Skeletal muscle tissue (tissue), 4 donors: ENCODE results near the gene WWP2. TPM values are rescaled to one million over a fixed set of nuclear protein-coding genes. Genes with fewer than 3 reads are reported as not detected.

Experiments
- H3K27ac ChIP-seq: one replicate; pipeline ENCODE4 v1.7.0; 2013; ENCODE audit warnings: mild to moderate bottlenecking, low read depth, low read length, inconsistent platforms
- H3K27me3 ChIP-seq, 3 donors: one replicate each; pipeline ENCODE4 v1.7.0; 2013; ENCODE audit warnings: low read length in 3 of 3; ENCODE audit not compliant: control insufficient read depth in 3 of 3, insufficient read depth in 3 of 3
- H3K36me3 ChIP-seq, 3 donors: one replicate each; pipeline ENCODE4 v1.7.0; 2013; ENCODE audit warnings: low read length in 3 of 3; ENCODE audit not compliant: control insufficient read depth in 3 of 3, insufficient read depth in 3 of 3
- H3K4me1 ChIP-seq, 3 donors: one replicate each; pipeline ENCODE4 v1.7.0; 2013; ENCODE audit warnings: low read length in 3 of 3, mild to moderate bottlenecking in 3 of 3; ENCODE audit not compliant: control insufficient read depth in 3 of 3, insufficient read depth in 3 of 3
- H3K4me3 ChIP-seq, 3 donors: one replicate each; pipeline ENCODE4 v1.7.0; 2013; ENCODE audit warnings: low read length in 3 of 3
- H3K9ac ChIP-seq, 3 donors: one replicate each; pipeline ENCODE4 v1.7.0; 2013; ENCODE audit warnings: low read length in 3 of 3, mild to moderate bottlenecking in 3 of 3, moderate library complexity in 2 of 3, low read depth in 1 of 3
- H3K9me3 ChIP-seq, 3 donors: one replicate each; pipeline ENCODE4 v1.7.0; 2013; ENCODE audit warnings: low read length in 3 of 3; ENCODE audit not compliant: control insufficient read depth in 3 of 3
- total RNA-seq: library from RNA; depleted of rRNA; stranded (reverse); fragments of >200 nt; gene quantifications from one replicate; pipeline ENCODE4 v1.2.3, GENCODE V29; 2014
- donor health status: Osteomylitis.

The WWP2 gene
- total RNA-seq, 1 donor from 2014 or later: 14.1 TPM

GRCh38 chr16:69872888-69873287 is 110.8 kb downstream of the WWP2 start:
- Histone ChIP-seq H3K27ac (no peak overlapping the region), H3K9ac (no peak overlapping the region), H3K27me3 (no peaks in the 10 kb centered on the region), H3K4me1 (no peaks in the 10 kb centered on the region), H3K4me3 (no peak overlapping the region), H3K9me3 (no peaks in the 10 kb centered on the region), H3K36me3 (peaks cover 8 to 32% (median 12%) of the 10 kb centered on the region in 3 donors)

- H3K9me3 ChIP-seq: no peaks in the 10 kb centered on the region
- H3K36me3 ChIP-seq: peaks cover 8 to 32% (median 12%) of the 10 kb centered on the region in 3 donors
- H3K4me3 ChIP-seq: no peak overlapping the region
- H3K27ac ChIP-seq: no peak overlapping the region
- H3K4me1 ChIP-seq: no peaks in the 10 kb centered on the region
- H3K27me3 ChIP-seq: no peaks in the 10 kb centered on the region
- H3K9ac ChIP-seq: no peak overlapping the region
Measured at GRCh38 chr16:69873783-69874182, 111.7 kb downstream of the WWP2 start.

- Histone ChIP-seq H3K9me3 (no peaks in the 10 kb centered on the region), H3K27ac (no peak overlapping the region), H3K9ac (no peak overlapping the region), H3K27me3 (no peaks in the 10 kb centered on the region), H3K4me1 (no peaks in the 10 kb centered on the region), H3K36me3 (peaks cover 8 to 32% (median 12%) of the 10 kb centered on the region in 3 donors), H3K4me3 (no peak overlapping the region)
Measured at GRCh38 chr16:69874271-69874670, 112.1 kb downstream of the WWP2 start.

- Histone ChIP-seq H3K4me1 (no peaks in the 10 kb centered on the region), H3K27me3 (no peaks in the 10 kb centered on the region), H3K4me3 (no peak overlapping the region), H3K36me3 (peaks cover 2 to 9% (median 2%) of the 10 kb centered on the region in 3 donors), H3K27ac (no peak overlapping the region), H3K9me3 (no peaks in the 10 kb centered on the region), H3K9ac (no peak overlapping the region)
Measured at GRCh38 chr16:69880640-69881133, 118.6 kb downstream of the WWP2 start.

GRCh38 chr16:69881141-69881540 is 119.0 kb downstream of the WWP2 start:
- peaks cover 2 to 9% (median 2%) of the 10 kb centered on the region in 3 donors for H3K36me3 ChIP-seq
- H3K4me3 ChIP-seq: no peak overlapping the region
- H3K27me3 ChIP-seq: no peaks in the 10 kb centered on the region
- no peaks in the 10 kb centered on the region for H3K9me3 ChIP-seq
- H3K4me1 ChIP-seq: no peaks in the 10 kb centered on the region
- H3K9ac ChIP-seq: no peak overlapping the region
- H3K27ac ChIP-seq: no peak overlapping the region

- Histone ChIP-seq H3K4me3 (no peak overlapping the region), H3K27ac (no peak overlapping the region), H3K27me3 (no peaks in the 10 kb centered on the region), H3K4me1 (no peaks in the 10 kb centered on the region), H3K9me3 (no peaks in the 10 kb centered on the region), H3K9ac (no peak overlapping the region), H3K36me3 (peaks cover 0 to 6% (median 0%) of the 10 kb centered on the region in 3 donors)
Measured at GRCh38 chr16:69883744-69884143, 121.6 kb downstream of the WWP2 start.

- Histone ChIP-seq H3K36me3 (peaks cover 0 to 14% (median 9%) of the 10 kb centered on the region in 3 donors), H3K4me1 (peaks cover 1 to 6% (median 5%) of the 10 kb centered on the region in 3 donors), H3K9ac (no peak overlapping the region), H3K27me3 (no peaks in the 10 kb centered on the region), H3K4me3 (no peak overlapping the region), H3K9me3 (no peaks in the 10 kb centered on the region), H3K27ac (no peak overlapping the region)
Measured at GRCh38 chr16:69885722-69886121, 123.6 kb downstream of the WWP2 start.

- no peak overlapping the region for H3K4me3 ChIP-seq
- H3K9me3 ChIP-seq: no peaks in the 10 kb centered on the region
- H3K27me3 ChIP-seq: no peaks in the 10 kb centered on the region
- H3K36me3 ChIP-seq: peaks cover 0 to 14% (median 9%) of the 10 kb centered on the region in 3 donors
- no peak overlapping the region for H3K9ac ChIP-seq
- peaks cover 4 to 15% (median 8%) of the 10 kb centered on the region in 3 donors for H3K4me1 ChIP-seq
- H3K27ac ChIP-seq: no peak overlapping the region
Measured at GRCh38 chr16:69886726-69887125, 124.6 kb downstream of the WWP2 start.

GRCh38 chr16:69888005-69888590 is 126.0 kb downstream of the WWP2 start:
- Histone ChIP-seq H3K36me3 (peaks cover 0 to 14% (median 9%) of the 10 kb centered on the region in 3 donors), H3K9me3 (no peaks in the 10 kb centered on the region), H3K4me1 (peaks cover 7 to 17% (median 11%) of the 10 kb centered on the region in 3 donors)

GRCh38 chr16:69889295-69889964 is 127.3 kb downstream of the WWP2 start:
- Histone ChIP-seq H3K4me3 (no peak overlapping the region), H3K27me3 (no peaks in the 10 kb centered on the region), H3K27ac (peak overlapping the region; percentile 83), H3K4me1 (peaks cover 10 to 21% (median 12%) of the 10 kb centered on the region in 3 donors), H3K9ac (no peak overlapping the region), H3K9me3 (no peaks in the 10 kb centered on the region), H3K36me3 (peaks cover 0 to 14% (median 9%) of the 10 kb centered on the region in 3 donors)

More at GRCh38 chr16:69888005-69888590, 126.0 kb downstream of the WWP2 start:
- Histone ChIP-seq H3K4me3 (no peak overlapping the region), H3K27ac (no peak overlapping the region), H3K27me3 (no peaks in the 10 kb centered on the region), H3K9ac (no peak overlapping the region)
